ENCODE results near the gene HELLS. TPM values are rescaled to one million over a fixed set of nuclear protein-coding genes. Genes with fewer than 3 reads are reported as not detected.

The HELLS gene
- total and polyA plus RNA-seq, 2 of the 8 experiments (the other 6 are each of a cell fraction or from before 2014, with no cell fraction given), result 147 to 371 TPM

DNA sequence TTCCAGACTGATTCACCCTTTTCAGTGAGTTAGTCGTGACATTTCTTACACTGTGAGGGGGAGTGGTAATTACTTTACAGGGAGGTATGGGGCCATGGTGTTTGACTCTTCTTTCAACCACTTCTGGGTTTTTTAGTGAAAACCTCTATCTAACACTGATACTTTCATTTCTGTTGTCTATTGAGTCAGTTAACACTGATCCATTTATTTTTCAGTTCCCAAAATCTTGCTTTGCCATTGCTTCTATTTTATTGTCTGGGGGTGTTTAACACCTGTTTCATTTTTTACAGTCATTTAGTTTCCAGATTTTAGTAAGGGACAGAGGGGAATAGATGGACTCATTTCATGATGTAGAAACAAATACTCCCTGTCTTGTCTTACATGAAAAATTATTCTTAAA is 61.5 kb downstream of the HELLS start:
- Histone ChIP-seq H2BK5ac (ENCODE audit: low read depth, low read length) (no peak overlapping the region), H4K20me1 (replicated peaks in 1 of 2; ENCODE audit: control insufficient read depth in 1 of 2, insufficient read depth in 2 of 2, low read length in 2 of 2) (no peaks in the 10 kb centered on the region), H3K27ac (ENCODE audit: low read depth, low read length) (no peak overlapping the region), H2BK120ac (replicated peaks; ENCODE audit: low read depth, low read length) (no peak overlapping the region), H3K79me2 (ENCODE audit: control insufficient read depth in 1 of 2, insufficient read depth in 2 of 2, low read length in 2 of 2) (no peaks in the 10 kb centered on the region), H3K4ac (replicated peaks; ENCODE audit: insufficient read length, low read depth, low read length) (no peak overlapping the region), H2AK5ac (ENCODE audit: low read depth, low read length) (no peak overlapping the region), H3K27me3 (replicated peaks in 1 of 4; ENCODE audit: control insufficient read depth in 3 of 4, extremely low read depth in 1 of 4, insufficient read depth in 3 of 4, low read length in 3 of 4) (no peaks in the 10 kb centered on the region), H3K36me3 (ENCODE audit: control insufficient read depth in 2 of 4, insufficient read depth in 4 of 4, low read length in 3 of 4) (peaks cover 19 to 91% (median 56%) of the 10 kb centered on the region in 4 experiments), H3K9me3 (ENCODE audit: insufficient read depth in 2 of 2, low read depth in 1 of 2, low read length in 1 of 2) (no peaks in the 10 kb centered on the region), H2BK12ac (ENCODE audit: low read depth, low read length) (no peak overlapping the region), H3K4me3 (ENCODE audit: extremely low read depth in 1 of 4, insufficient read depth in 2 of 4, low read depth in 3 of 4, low read length in 4 of 4) (no peak overlapping the region), H4K91ac (replicated peaks; ENCODE audit: insufficient read length, low read length) (no peak overlapping the region), H3K23me2 (ENCODE audit: low read depth, low read length) (no peaks in the 10 kb centered on the region), H4K5ac (ENCODE audit: insufficient read length, low read depth, low read length) (no peak overlapping the region), H3K4me2 (ENCODE audit: insufficient read depth in 1 of 2, low read depth in 2 of 2, low read length in 2 of 2) (no peak overlapping the region), H3K9ac (replicated peaks in 1 of 4; ENCODE audit: extremely low read depth in 1 of 4, low read depth in 3 of 4, low read length in 3 of 4) (no peak overlapping the region), H2AFZ (ENCODE audit: low read length) (no peak overlapping the region), H2BK15ac (ENCODE audit: low read length) (no peak overlapping the region), H3K4me1 (replicated peaks in 1 of 4; ENCODE audit: control insufficient read depth in 3 of 4, insufficient read depth in 4 of 4, low read length in 3 of 4) (no peaks in the 10 kb centered on the region), H3K14ac (ENCODE audit: insufficient read length) (no peak overlapping the region), H3K18ac (ENCODE audit: extremely low read depth, low read length) (no peak overlapping the region), H4K8ac (ENCODE audit: extremely low read depth, insufficient read depth, low read length) (no peak overlapping the region), H3K23ac (ENCODE audit: insufficient read length) (no peak overlapping the region), H3K79me1 (ENCODE audit: low read depth, low read length) (no peaks in the 10 kb centered on the region), H2BK20ac (ENCODE audit: low read length) (no peak overlapping the region), H3K56ac (replicated peaks; ENCODE audit: insufficient read length, low read depth, low read length) (no peak overlapping the region)
- no peak for FAIRE-seq
- POLR2A ChIA-PET (ENCODE audit: partially characterized antibody), result interaction anchor here (2.1 kb wide), 1 partner anchor 14 kb away, joined by 4 read pairs; no protein-coding TSS in a partner anchor
- CTCF ChIA-PET (ENCODE audit: partially characterized antibody), result no interaction called here
- 85% methylated on average over 1 of the region's 1 CpG; no CpG with 5 or more reads in 1 of the 2 experiments for WGBS, 2 experiments (ENCODE audit: extremely low coverage in 1 of 2, insufficient coverage in 1 of 2, insufficient read length in 1 of 2, insufficient replicate concordance in 2 of 2, low coverage in 1 of 2, low lambda C conversion rate in 2 of 2, missing lambda C conversion rate in 1 of 2)
- no peak for DNase-seq (ENCODE audit: low read depth in 1 of 2, low spot score in 2 of 2)
- no peak for TF ChIP-seq KDM4A (IDR thresholded peaks at IDR 0.05; ENCODE audit: low read depth, low read length, severe bottlenecking)
- no peak for TF ChIP-seq HDAC6 (IDR thresholded peaks at IDR 0.05; ENCODE audit: low read depth, low read length)
- no peak for TF ChIP-seq SIX5 (IDR thresholded peaks at IDR 0.05; ENCODE audit: low read depth, low read length)

All from H1 (cell line).